Breast epithelium (tissue), 4 donors: ENCODE measurements around the gene CMTM5. TPM values are rescaled to one million over a fixed set of nuclear protein-coding genes. Genes with fewer than 3 reads are reported as not detected.
A peak's percentile ranks its signal among the peaks of the same experiment; 100 is the strongest.

Experiments
- DNase-seq, 2 donors: peaks; one replicate each; pipeline ENCODE4 v3.0.0-alpha.2; 2019; ENCODE audit warnings: low spot score in 2 of 2
- H3K27ac ChIP-seq, 2 donors: fragments of 200-600 bp; sonication (generic) in 1 of 2; one replicate each; pipeline ENCODE4 v1.5.1; 2016 to 2019; ENCODE audit warnings: mild to moderate bottlenecking in 1 of 2
- H3K27me3 ChIP-seq, 2 donors: fragments of 200-600 bp; sonication (generic) in 1 of 2; one replicate each; pipeline versions ENCODE4 v1.5.1 to v1.6.0; 2017 to 2019; ENCODE audit warnings: control low read depth in 1 of 2, mild to moderate bottlenecking in 1 of 2
- H3K36me3 ChIP-seq: fragments of 200-600 bp; one replicate; pipeline ENCODE4 v1.5.1; 2019
- H3K4me1 ChIP-seq, 2 donors: fragments of 200-600 bp; sonication (generic); one replicate each; pipeline ENCODE4 v1.5.1; 2016 to 2019; ENCODE audit warnings: control low read depth in 1 of 2
- H3K4me3 ChIP-seq, 3 donors: fragments of 200-600 bp; sonication (generic); 1 replicate in 2 of 3; 2 replicates in 1 of 3; pipeline ENCODE4 v1.5.1; 2016 to 2019; ENCODE audit warnings: mild to moderate bottlenecking in 3 of 3, moderate library complexity in 2 of 3
- H3K9me3 ChIP-seq, 2 donors: fragments of 200-600 bp; sonication (generic) in 1 of 2; one replicate each; pipeline ENCODE4 v1.5.1; 2016 to 2019; ENCODE audit warnings: control low read depth in 1 of 2
- POLR2A ChIP-seq: fragments of 450-650 bp; IDR thresholded peaks from one replicate; pipeline ENCODE4 v1.6.1; 2016; ENCODE audit warnings: antibody characterized with exemption, mild to moderate bottlenecking, moderate library complexity
- POLR2AphosphoS5 ChIP-seq, 3 donors: sonication (generic); formaldehyde crosslinking; IDR thresholded peaks; one replicate each; pipeline ENCODE4 v1.6.1; 2017; ENCODE audit warnings: antibody characterized with exemption in 3 of 3
- intact Hi-C: fragments of 100-400 bp; cut with DNase I; formaldehyde crosslinking; loops from one replicate; pipeline ENCODE4 v1.15.1; 2023; ENCODE audit warnings: low total_unique reads
- total RNA-seq, 3 donors: library from RNA; depleted of rRNA; stranded (reverse); fragments of >200 nt; gene quantifications; one replicate each; pipeline ENCODE4 v1.1.0, GENCODE V29; 2016
- TF ChIP-seq, protein P1 (sequence below), 3 donors: fragments of 450-650 bp; IDR thresholded peaks; one replicate each; pipeline ENCODE4 v1.5.1; 2016 to 2017; ENCODE audit warnings: antibody characterized with exemption in 3 of 3, mild to moderate bottlenecking in 3 of 3, moderate library complexity in 3 of 3

Gene CMTM5
- total RNA-seq, 3 donors from 2014 or later, result 0.64 to 0.88 TPM; not detected in 1

- no peak for DNase-seq
- H3K4me1 ChIP-seq, result peaks cover 6 to 10% of the 10 kb centered on the region in 2 donors
- H3K27me3 ChIP-seq, result no peaks in the 10 kb centered on the region
- no peaks in the 10 kb centered on the region for H3K9me3 ChIP-seq
- TF ChIP-seq, protein P1, sequence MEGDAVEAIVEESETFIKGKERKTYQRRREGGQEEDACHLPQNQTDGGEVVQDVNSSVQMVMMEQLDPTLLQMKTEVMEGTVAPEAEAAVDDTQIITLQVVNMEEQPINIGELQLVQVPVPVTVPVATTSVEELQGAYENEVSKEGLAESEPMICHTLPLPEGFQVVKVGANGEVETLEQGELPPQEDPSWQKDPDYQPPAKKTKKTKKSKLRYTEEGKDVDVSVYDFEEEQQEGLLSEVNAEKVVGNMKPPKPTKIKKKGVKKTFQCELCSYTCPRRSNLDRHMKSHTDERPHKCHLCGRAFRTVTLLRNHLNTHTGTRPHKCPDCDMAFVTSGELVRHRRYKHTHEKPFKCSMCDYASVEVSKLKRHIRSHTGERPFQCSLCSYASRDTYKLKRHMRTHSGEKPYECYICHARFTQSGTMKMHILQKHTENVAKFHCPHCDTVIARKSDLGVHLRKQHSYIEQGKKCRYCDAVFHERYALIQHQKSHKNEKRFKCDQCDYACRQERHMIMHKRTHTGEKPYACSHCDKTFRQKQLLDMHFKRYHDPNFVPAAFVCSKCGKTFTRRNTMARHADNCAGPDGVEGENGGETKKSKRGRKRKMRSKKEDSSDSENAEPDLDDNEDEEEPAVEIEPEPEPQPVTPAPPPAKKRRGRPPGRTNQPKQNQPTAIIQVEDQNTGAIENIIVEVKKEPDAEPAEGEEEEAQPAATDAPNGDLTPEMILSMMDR (IDR thresholded peaks at IDR 0.05), result no peak
- no peak for TF ChIP-seq POLR2AphosphoS5 (IDR thresholded peaks at IDR 0.05)
- TF ChIP-seq POLR2A, result no peak
- intact Hi-C loops, result loop anchor here (10.0 kb wide), 1 partner anchor 77 kb away; the partner anchor contains the start of gene HOMEZ
- no peaks in the 10 kb centered on the region for H3K36me3 ChIP-seq
- H3K4me3 ChIP-seq, result peak overlapping the region in 1 of 3 donors; percentile 7
- peak overlapping the region; percentile 52 to 70 for H3K27ac ChIP-seq
These were observed 15.1 kb upstream of the CMTM5 start for GRCh38 chr14:23361763-23362162.

DNA sequence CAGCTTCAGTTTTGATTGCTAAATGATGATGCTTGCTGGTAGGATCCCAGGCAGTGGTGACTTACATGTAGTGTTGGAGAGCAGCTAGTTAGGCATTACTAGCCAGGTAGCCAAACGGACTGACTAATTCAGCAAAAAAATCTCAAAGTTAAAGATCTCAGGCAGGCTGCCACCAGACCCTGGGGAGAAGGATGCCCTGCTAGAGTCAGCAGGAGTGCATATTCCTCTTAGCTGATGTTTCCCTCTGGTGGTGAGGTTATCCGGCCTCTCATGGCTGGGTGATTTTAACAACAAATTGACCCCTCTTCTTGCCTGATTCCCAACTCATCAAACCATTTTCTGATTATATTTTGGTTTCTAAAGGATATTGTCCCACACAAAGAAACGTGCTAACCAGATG is 14.6 kb upstream of the CMTM5 start:
- intact Hi-C loops, result loop anchor here (10.0 kb wide), 1 partner anchor 77 kb away; the partner anchor contains the start of gene HOMEZ
- no peak for DNase-seq
- H3K4me1 ChIP-seq, result peaks cover 6 to 10% of the 10 kb centered on the region in 2 donors
- no peaks in the 10 kb centered on the region for H3K36me3 ChIP-seq
- no peaks in the 10 kb centered on the region for H3K9me3 ChIP-seq
- H3K4me3 ChIP-seq, result peak overlapping the region in 1 of 3 donors; percentile 7
- TF ChIP-seq POLR2A, result no peak
- no peak for TF ChIP-seq POLR2AphosphoS5 (IDR thresholded peaks at IDR 0.05)
- TF ChIP-seq, protein P1 (IDR thresholded peaks at IDR 0.05), result no peak
- H3K27me3 ChIP-seq, result no peaks in the 10 kb centered on the region
- H3K27ac ChIP-seq, result peak overlapping the region; percentile 52 to 70

GRCh38 chr14:23364164-23365035 is 12.4 kb upstream of the CMTM5 start:
- TF ChIP-seq, protein P1 (IDR thresholded peaks at IDR 0.05), result no peak
- TF ChIP-seq POLR2A, result peak; percentile 36
- peak in 1 of 3 donors; percentile 41 for TF ChIP-seq POLR2AphosphoS5 (IDR thresholded peaks at IDR 0.05)
- DNase-seq, result peak; percentile 77 to 87
- Histone ChIP-seq H3K36me3 (no peaks in the 10 kb centered on the region), H3K9me3 (no peaks in the 10 kb centered on the region), H3K27me3 (no peaks in the 10 kb centered on the region), H3K27ac (peak overlapping the region; percentile 98 to 99), H3K4me1 (peaks cover 6 to 10% of the 10 kb centered on the region in 2 donors), H3K4me3 (peak overlapping the region; percentile 60 to 88 (median 65))
- intact Hi-C loops, result loop anchor here (10.0 kb wide), 1 partner anchor 80 kb away; the partner anchor contains the start of gene HOMEZ

GRCh38 chr14:23365036-23365731 is 11.7 kb upstream of the CMTM5 start, which contains the start of gene EFS:
Gene EFS (minus strand): TSS chr14:23365172. CDS start chr14:23365025, 147 bp downstream.
- Histone ChIP-seq H3K4me3 (peak within 1 kb of the TSS; percentile 60 to 88 (median 65)), H3K9me3 (no peaks in the 10 kb centered on the region), H3K27me3 (no peaks in the 10 kb centered on the region), H3K27ac (peak within 1 kb of the TSS; percentile 98 to 99), H3K4me1 (peaks cover 6 to 10% of the 10 kb centered on the region in 2 donors), H3K36me3 (no peaks in the 10 kb centered on the region)
- DNase-seq, result peak; percentile 39 to 76
- intact Hi-C loops, result loop anchor here (10.0 kb wide), 1 partner anchor 80 kb away; the partner anchor contains the start of gene HOMEZ
- TF ChIP-seq, protein P1 (IDR thresholded peaks at IDR 0.05), result no peak
- TF ChIP-seq POLR2AphosphoS5 (IDR thresholded peaks at IDR 0.05), result peak in 1 of 3 donors; percentile 47
